ENCODE data around the gene RGS2. TPM values are rescaled to one million over a fixed set of nuclear protein-coding genes. Genes with fewer than 3 reads are reported as not detected.
A peak's percentile ranks its signal among the peaks of the same experiment; 100 is the strongest.

The RGS2 gene
- total and polyA plus RNA-seq, 7 donors: 22.4 to 667 (median 366) TPM

- no peak overlapping the region for H3K4me3 ChIP-seq
- intact Hi-C loops (cut with DNase I): loop anchor here (5.0 kb wide), 3 partner anchors 72 to 157 kb away; no protein-coding TSS in a partner anchor
- H3K27ac ChIP-seq: peak overlapping the region in 3 of 4 donors; percentile 38 to 98 (median 96)
- peaks cover 0 to 30% (median 22%) of the 10 kb centered on the region in 4 donors for H3K4me1 ChIP-seq
- H3K9me3 ChIP-seq: no peaks in the 10 kb centered on the region
- TF ChIP-seq CTCF (IDR thresholded peaks at IDR 0.05): no peak
- no peak for TF ChIP-seq EP300 (IDR thresholded peaks at IDR 0.05)
- no peak for TF ChIP-seq POLR2AphosphoS5 (IDR thresholded peaks at IDR 0.05)
- TF ChIP-seq POLR2A (IDR thresholded peaks at IDR 0.05): no peak
- peaks cover 13 to 27% (median 22%) of the 10 kb centered on the region in 4 donors for H3K36me3 ChIP-seq
- WGBS, 2 donors: 87 to 88% methylated on average over 1 of the region's 1 CpG
- H3K27me3 ChIP-seq: no peaks in the 10 kb centered on the region
- no peak for DNase-seq
Observed at GRCh38 chr1:192814805-192815204, 6.0 kb downstream of the RGS2 start.

- TF ChIP-seq EP300 (IDR thresholded peaks at IDR 0.05) (peak in 2 of 4 donors; percentile 15 to 53), CTCF (IDR thresholded peaks at IDR 0.05) (no peak), POLR2AphosphoS5 (IDR thresholded peaks at IDR 0.05) (peak; percentile 8 to 74 (median 68))
- no peak for DNase-seq
- Histone ChIP-seq H3K9me3 (no peaks in the 10 kb centered on the region), H3K27me3 (no peaks in the 10 kb centered on the region), H3K4me3 (peak overlapping the region in 1 of 4 donors; percentile 13), H3K36me3 (peaks cover 0 to 2% (median 0%) of the 10 kb centered on the region in 4 donors), H3K4me1 (peaks cover 0 to 36% (median 24%) of the 10 kb centered on the region in 4 donors), H3K27ac (peak overlapping the region; percentile 57 to 98 (median 80))
- 76 to 85% methylated on average over 4 of the region's 4 CpGs for WGBS, 2 donors
- intact Hi-C loops (cut with DNase I): loop anchor here (5.0 kb wide), 1 partner anchor 70 kb away; no protein-coding TSS in a partner anchor
Observed at GRCh38 chr1:192817246-192817645, 8.4 kb downstream of the RGS2 start.

GRCh38 chr1:192821296-192821695, 12.5 kb downstream of the RGS2 start:
- TF ChIP-seq POLR2A (IDR thresholded peaks at IDR 0.05): no peak
- DNase-seq: no peak
- Histone ChIP-seq H3K9me3 (no peaks in the 10 kb centered on the region), H3K36me3 (no peaks in the 10 kb centered on the region), H3K4me1 (peaks cover 0 to 21% (median 14%) of the 10 kb centered on the region in 4 donors), H3K4me3 (no peak overlapping the region), H3K27ac (no peak overlapping the region), H3K27me3 (no peaks in the 10 kb centered on the region)
- intact Hi-C loops (cut with DNase I): no loop called here
- 91 to 97% methylated on average over 3 of the region's 3 CpGs for WGBS, 2 donors

- no peak for DNase-seq
- Histone ChIP-seq H3K4me3 (no peak overlapping the region), H3K9me3 (no peaks in the 10 kb centered on the region), H3K4me1 (peaks cover 0 to 9% (median 3%) of the 10 kb centered on the region in 4 donors), H3K27ac (no peak overlapping the region), H3K36me3 (no peaks in the 10 kb centered on the region), H3K27me3 (no peaks in the 10 kb centered on the region)
- WGBS, 2 donors: 0 to 32% methylated on average over 1 of the region's 1 CpG
- intact Hi-C loops (cut with DNase I): no loop called here
- no peak for TF ChIP-seq EP300 (IDR thresholded peaks at IDR 0.05)
- TF ChIP-seq POLR2A (IDR thresholded peaks at IDR 0.05): no peak
- TF ChIP-seq POLR2AphosphoS5 (IDR thresholded peaks at IDR 0.05): no peak
Observed at GRCh38 chr1:192824511-192824910, 15.7 kb downstream of the RGS2 start.

- intact Hi-C loops (cut with DNase I): no loop called here
- Histone ChIP-seq H3K9me3 (no peaks in the 10 kb centered on the region), H3K27me3 (no peaks in the 10 kb centered on the region), H3K36me3 (no peaks in the 10 kb centered on the region), H3K27ac (no peak overlapping the region), H3K4me3 (no peak overlapping the region), H3K4me1 (peaks cover 0 to 16% (median under 1%) of the 10 kb centered on the region in 4 donors)
- DNase-seq: no peak
- WGBS, 2 donors: 80 to 81% methylated on average over 4 of the region's 4 CpGs
- TF ChIP-seq CTCF (IDR thresholded peaks at IDR 0.05) (no peak), POLR2AphosphoS5 (IDR thresholded peaks at IDR 0.05) (no peak), EP300 (IDR thresholded peaks at IDR 0.05) (no peak), POLR2A (IDR thresholded peaks at IDR 0.05) (no peak)
Observed at GRCh38 chr1:192826791-192827546, 18.1 kb downstream of the RGS2 start.

Data from sigmoid colon (tissue), 7 donors.